GM12801 (cell line): ENCODE data around the gene DNAJB9.

ENCODE experiments used
- TF ChIP-seq, protein P1 (sequence below): IDR thresholded peaks from one replicate; pipeline ENCODE4 v1.5.1; 2011; ENCODE audit warnings: control low read depth; ENCODE audit not compliant: insufficient read length; ENCODE audit errors: extremely low read depth

DNAJB9 gene

DNA sequence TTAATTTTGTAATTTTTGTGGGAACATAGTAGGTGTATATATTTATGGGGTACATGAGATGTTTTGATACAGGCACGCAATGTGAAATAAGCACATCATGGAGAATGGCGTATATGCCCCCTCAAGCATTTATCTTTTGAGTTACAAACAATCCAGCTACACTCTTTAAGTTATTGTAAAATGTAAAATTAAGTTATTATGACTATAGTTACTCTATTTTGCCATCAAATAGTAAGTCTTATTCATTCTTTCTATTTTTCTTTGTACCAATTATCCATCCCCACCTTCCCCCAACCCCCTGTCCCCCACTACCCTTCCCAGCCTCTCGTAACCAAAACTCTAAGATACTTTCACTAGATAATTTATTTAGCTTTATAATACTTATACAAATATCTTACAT, 36.0 kb upstream of the DNAJB9 start:
- TF ChIP-seq, protein P1, sequence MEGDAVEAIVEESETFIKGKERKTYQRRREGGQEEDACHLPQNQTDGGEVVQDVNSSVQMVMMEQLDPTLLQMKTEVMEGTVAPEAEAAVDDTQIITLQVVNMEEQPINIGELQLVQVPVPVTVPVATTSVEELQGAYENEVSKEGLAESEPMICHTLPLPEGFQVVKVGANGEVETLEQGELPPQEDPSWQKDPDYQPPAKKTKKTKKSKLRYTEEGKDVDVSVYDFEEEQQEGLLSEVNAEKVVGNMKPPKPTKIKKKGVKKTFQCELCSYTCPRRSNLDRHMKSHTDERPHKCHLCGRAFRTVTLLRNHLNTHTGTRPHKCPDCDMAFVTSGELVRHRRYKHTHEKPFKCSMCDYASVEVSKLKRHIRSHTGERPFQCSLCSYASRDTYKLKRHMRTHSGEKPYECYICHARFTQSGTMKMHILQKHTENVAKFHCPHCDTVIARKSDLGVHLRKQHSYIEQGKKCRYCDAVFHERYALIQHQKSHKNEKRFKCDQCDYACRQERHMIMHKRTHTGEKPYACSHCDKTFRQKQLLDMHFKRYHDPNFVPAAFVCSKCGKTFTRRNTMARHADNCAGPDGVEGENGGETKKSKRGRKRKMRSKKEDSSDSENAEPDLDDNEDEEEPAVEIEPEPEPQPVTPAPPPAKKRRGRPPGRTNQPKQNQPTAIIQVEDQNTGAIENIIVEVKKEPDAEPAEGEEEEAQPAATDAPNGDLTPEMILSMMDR: no peak

DNA sequence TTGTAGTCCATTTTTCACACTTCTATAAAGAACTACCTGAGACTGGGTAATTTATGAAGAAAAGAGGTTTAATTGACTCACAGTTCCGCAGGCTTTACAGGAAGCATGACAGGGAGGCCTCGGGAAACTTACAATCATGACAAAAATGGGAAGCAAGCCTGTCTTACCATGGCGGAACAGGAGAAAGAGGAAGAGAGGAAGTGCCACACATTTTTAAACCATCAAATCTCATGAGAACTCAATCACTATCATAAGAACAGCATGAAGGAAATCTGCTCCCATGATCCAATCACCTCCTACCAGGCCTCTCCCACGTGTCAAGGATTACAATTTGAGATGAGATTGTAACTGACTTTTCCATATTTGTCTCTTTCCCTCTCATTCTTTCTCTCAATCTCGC, 34.4 kb upstream of the DNAJB9 start:
- TF ChIP-seq, protein P1: no peak

DNA sequence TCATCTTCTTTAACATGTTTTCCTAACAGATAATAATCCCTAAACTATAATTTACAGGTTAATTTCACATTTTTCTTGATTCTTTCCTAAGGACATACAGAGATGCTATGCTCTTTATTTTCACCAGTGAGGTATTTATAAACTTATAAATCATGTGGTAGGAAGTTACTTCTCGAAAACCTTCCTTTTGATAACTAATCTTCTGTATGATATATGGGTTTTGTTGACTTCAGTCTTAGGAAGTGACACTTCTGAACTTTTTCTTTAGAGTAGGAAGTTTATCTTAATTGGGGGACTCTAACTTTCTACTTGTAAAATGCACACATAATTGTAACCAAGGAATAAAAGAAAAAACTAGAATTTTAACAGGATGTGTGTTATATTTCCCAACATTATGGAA, 33.9 kb upstream of the DNAJB9 start:
- TF ChIP-seq, protein P1: no peak

DNA sequence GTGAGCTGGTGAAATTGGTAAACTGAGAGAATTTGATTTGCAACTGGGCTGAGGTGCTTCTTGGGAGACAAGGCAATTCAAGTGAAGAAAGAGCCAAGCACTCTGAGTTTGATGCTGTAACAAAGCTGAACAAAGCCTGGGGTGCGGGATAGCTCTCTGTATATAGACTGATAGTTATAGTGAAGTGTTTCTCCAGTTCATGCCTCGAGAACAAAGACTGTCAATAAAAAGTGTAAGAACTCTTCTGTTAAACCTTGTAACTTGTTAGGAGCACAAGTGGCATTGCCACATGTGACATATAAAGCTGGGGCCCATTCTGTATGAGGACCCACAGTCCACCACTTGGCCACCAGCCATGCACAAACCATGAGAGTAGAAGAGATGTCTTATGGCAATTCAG, 32.4 kb upstream of the DNAJB9 start:
- TF ChIP-seq, protein P1: no peak

DNA sequence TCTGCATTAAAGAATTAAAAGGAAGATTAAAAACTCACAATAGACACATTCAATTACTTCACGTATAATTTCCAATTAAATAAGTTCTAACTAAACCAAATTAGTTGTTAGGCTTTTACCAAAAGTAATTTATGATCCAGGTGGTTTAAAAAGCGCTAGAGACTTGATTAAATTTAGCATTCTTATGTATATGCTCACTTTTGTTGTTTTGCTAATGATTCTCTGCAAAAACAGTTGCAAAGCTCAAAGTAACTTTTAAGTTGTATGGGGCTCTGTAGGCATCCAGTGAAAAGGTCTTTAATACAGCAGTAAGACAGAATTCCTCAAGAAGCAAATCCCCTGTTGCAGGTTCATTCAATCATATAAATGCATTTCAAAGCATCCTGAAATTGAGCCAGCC, 28.2 kb upstream of the DNAJB9 start:
- TF ChIP-seq, protein P1: no peak

DNA sequence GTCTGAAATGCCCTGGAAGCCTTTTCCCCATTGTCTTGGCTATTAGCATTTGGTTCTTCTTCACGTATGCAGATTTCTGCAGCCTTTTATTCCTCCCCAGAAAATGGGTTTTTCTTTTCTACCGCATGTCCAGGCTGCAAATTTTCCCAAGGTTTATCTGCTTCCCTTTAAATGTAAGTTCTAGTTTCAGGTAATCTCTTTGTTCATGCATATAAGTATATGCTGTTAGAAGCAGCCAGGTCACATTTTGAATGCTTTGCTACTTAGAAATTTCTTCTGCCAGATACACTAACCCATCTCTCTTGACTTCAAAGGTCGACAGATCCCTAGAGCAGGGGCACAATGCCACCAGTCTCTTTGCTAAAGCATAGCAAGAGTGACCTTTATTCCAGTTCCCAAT, 12.5 kb upstream of the DNAJB9 start:
- TF ChIP-seq, protein P1: no peak

DNA sequence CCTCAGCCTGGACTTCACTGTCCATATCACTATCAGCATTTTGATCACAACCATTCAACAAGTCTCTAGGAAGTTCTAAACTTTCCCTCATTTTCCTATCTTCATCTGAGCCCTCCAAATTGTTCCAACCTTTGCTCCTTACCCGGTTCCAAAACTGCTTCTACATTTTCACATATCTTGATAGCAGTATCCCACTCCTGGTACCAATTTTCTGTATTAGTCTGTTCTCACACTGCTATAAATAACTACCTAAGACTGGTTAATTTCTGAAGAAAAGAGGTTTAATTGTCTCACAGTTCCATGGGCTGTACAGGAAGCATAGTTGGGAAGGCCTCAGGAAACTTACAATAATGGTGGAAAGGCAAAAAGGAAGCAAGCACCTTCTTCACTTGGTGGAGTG, 12.1 kb upstream of the DNAJB9 start:
- TF ChIP-seq, protein P1: no peak

DNA sequence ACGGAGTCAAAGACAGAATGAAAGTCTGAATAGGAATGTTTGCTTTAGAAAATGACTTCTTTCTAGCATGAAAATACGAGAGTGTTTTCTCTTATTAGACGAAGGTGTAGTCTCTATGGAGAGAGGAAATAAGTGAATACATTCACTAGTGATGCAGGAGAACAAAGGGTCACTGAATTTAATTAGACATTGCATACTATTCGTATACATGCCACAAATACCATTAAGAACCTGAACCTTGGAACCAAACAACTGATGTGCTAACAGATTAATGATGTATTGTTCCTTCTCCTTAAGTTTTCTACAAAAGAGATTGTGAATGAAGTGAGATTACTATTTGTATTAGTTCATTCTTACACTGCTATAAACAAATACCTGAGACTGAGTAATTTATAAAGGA, 10.4 kb upstream of the DNAJB9 start:
- TF ChIP-seq, protein P1: no peak
